Smooth muscle cell of the brain vasculature (primary cell): ENCODE data around the gene BBS2.
"Not testable (repeated sequence)": the region's sequence is repeated elsewhere in the genome, so short reads cannot be mapped to it uniquely, and the experiment has no call there.

Experiments
- DNase-seq: peaks from one replicate; pipeline ENCODE4 v3.0.0-alpha.2; 2012; ENCODE audit warnings: low read depth, low spot score

Gene BBS2

DNA sequence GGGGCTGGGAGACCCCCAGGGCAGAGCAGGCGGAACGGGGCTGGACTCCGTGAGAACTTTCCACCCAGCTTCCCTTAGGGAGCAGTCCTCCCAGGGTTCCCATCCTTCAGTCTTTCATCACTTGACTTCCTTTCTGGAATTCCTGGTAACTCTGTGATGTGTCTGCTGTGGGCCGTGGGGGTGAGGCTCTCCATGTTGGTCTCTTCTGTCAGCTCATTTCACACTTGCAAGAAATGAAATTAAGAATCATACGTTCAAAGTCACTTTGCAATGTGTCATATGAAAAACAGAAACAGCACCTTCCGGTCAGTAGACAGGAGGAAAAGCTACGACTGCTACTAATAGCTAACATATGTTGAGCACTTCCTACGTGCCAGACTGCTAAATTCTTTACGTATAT, 5.4 kb upstream of the BBS2 start:
- no peak for DNase-seq

DNA sequence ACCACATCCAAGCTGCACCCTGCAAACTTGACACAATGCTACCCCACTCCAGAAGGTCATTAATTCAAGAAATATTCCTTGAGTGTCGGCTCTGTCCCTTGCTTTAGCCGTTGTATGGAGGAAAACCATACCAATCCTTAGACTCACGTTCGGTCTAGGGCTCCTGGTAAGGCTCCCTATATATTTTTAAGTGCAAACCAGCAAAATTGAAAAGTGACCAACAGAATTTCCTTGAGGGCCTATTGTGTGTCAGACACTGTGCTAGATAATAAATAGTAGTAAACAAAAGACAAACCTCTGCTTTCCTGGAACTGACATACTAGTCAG, 390 bp upstream of the BBS2 start:
- DNase-seq: no peak

DNA sequence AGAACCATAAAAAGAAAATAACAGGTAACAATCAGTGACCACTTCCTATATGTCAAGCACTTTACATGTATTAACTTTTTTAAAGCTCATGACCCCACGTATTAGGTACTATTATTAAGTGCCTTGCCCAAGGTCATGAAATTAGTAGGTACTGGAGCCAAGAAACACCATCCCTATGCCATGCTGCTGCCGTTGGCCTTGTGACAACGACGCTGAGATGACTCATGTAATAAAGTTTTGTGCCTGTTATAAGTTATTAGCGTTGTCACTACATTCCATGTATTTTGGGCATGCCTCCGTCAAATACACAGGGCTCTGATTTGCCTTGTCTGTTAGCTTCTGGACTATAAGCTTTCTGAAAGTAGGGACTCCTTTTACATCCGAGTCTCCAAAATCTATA, 1.4 kb downstream of the BBS2 start:
- DNase-seq: no peak

DNA sequence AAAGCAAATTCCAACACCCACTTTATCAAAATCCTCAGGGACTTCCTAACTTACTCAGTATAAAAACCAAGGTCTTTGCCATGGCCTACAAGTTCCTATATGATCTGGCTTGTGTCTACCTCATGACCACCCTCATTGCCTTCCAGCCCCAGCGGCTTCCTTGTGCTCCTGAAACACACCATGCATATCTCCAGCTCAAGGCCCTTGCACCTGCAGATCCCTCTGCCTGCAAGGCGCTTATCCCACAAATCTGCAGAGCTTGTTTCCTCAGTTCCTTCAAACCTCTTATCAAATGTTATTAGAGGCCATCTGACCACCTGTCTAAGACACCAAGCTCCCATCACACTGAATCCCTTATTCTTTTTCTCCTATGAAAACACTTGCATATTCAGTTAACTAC, 2.6 kb downstream of the BBS2 start:
- DNase-seq: no peak

DNA sequence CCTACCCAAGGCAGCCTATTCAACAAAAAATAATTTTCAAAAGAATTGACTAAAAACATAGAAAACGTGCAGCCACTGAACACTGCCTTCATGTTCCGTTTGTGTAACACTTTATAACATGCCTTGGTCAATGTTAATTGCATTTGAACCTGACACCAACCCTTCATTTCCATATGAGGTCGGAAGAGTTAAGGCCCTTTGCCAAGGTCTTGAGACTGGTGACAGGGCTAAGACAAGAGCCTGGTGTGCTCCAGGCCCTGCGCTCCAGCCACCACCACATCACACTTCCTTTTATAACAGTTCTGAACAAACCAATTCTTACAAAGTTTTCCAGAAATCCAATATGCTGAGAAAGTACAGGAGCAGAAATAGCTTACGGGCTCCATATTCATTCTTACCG, 4.2 kb downstream of the BBS2 start:
- DNase-seq: no peak

DNA sequence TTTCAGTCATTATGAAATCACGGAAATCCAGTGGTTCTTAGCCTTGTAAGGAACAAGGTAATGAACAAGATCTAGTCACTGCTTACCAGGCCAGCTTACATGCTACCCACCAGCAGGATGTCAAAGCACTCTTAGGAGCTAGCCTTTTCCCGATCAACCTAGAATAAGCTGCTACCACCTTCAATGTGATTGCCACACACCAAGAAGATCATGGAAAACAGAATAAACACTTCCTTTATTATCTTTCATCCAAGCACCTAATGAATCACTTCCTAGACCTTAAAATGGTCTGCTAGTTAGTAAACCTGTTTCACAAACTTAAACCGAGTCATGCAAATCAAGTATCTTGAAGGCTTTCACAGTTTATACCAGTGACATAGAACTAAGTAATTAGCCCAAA, 5.0 kb downstream of the BBS2 start:
- DNase-seq: no peak

DNA sequence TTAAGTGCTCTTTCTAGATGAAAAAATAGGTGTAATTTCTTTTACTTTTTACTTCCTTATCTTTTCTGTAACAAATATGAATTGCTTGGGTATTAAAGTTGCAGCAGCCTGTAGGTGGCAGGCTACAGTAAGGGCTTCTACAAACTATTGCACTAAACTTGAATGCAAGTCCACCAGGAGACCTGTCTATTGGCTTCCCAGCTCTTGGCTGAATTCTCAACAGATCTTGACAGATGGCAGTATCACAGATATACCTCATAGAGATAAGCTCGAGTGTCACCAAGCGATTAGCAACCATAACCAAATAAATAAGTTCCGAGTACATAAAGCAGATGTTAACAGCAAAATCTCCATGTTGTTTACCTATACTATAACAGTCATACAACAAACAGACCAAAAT, 5.9 kb downstream of the BBS2 start:
- DNase-seq: peak; percentile 39

DNA sequence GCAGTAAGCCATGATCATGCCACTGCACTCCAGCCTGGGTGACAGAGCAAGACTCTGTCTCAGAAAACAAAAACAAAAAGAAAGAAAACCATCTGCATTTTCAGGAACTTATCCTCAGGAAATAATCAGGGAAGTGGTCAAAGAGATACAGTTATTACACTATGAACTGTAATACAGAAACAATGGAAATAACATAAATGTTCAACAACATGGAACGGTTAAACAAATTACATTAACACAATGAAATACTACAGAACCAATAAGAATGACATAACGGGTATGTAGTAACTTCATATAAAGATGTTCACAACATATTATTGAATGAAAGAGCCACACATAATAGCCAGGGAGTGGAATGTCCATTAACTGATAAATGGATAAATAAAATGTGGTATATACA, 6.7 kb downstream of the BBS2 start:
- no peak for DNase-seq

DNA sequence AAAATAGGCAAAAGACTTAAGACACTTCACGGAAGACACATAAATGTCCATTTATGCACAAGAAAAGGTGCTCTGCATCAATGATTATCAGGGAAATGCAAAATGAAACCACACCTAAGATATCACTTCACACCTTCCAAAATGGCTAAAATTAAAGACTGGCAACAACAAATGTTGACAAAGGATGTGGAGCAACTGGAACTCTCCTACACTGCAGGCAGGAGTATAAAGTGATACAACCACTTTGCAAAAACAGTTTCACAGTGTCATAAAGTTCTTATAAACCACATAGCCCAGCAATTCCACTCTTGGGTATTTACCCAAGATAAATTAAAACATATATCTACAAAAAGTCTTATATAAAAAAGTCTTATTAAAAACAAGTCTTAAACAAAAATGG, 7.8 kb downstream of the BBS2 start:
- DNase-seq: no peak

DNA sequence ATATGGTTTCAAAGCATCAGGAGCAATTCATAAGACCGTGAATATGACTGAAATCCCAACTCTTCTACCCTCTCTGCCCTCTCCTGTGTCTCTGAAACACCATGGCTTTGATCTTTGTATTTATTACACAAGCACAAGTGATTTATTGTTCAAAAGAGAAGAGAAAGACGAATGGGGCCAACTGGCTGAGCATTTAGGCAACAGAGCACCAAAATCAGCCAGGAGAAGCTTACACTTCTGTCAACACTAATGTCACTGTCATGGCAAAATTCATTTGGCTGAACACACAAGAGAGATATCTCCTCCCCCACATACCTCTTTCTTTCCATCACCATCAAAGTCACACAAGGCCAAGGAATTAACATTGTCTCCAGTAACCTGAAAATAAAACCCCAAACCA, 9.3 kb downstream of the BBS2 start:
- DNase-seq: no peak

DNA sequence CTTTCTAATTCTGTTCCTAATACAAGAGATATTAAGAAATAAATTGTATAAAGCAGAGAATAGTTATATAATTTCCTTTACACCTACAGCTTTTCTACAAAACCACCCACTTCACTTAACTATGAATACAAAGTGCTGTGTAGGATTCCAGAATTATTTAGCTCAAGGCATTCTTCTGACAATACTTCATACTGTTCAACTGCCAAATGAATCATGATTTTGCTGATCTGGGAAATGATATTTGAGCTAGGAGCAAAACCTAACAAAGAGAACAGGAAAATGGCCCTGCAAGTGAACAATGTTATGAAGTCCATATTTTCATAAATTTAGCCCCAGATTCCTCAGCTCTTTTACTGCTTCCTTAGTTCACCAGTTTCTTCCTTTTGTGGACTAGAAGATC, 12.9 kb downstream of the BBS2 start:
- DNase-seq: no peak

DNA sequence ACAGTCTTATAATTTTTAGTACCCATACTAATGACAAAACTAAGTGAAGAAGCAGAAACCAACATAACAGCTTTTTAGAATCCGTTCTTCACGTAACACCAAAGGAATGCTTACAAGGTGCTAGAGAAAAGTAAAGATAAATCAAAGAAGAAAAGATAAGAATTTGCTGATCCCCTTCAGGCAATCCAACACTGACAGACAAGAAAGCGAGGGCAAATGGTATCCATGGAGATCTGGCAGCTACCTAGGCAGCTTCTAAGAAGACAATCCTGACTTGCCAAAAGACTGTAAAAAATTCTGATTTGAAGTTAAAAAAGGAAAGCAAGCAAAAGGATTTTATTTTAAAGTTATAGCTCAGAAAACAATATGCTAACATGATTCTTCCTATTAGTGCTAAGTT, 14.6 kb downstream of the BBS2 start:
- DNase-seq: no peak

DNA sequence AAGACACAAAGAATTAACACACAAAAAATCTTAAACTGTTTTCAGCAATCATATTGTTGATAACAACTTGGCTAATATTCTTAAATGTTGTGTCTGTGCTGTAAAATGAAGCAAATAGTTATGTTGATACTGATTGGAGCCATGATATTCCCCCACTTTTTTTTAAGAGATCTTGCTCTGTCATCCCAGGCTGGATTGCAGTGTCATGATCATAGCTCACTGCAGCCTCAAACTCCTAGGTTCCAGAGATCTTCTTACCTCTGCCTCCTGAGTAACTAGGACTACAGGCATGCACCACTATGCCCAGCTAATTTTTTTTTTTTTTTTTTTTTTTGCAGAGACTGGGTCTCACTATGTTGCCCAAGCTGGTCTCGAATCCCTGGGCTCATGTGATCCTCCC, 26.0 kb downstream of the BBS2 start:
- no peak for DNase-seq

DNA sequence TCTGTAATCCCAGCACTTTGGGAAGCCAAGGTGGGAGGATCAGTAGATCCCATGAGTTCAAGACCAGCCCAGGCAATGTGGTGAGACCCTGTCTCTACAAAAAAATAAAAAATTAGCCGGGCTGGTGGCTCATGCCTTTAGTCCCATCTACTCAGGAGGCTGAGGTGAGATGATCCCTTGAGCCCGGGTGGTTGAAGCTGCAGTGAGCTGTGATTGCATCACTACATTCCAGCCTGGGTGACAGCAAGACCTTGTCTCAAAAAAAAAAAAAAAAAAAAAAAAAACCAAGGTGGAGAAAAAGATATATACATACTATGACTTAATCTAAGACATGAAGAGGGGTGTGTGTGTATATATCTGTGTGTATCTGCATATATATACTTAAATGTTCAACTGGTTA, 26.7 kb downstream of the BBS2 start:
- no peak for DNase-seq

DNA sequence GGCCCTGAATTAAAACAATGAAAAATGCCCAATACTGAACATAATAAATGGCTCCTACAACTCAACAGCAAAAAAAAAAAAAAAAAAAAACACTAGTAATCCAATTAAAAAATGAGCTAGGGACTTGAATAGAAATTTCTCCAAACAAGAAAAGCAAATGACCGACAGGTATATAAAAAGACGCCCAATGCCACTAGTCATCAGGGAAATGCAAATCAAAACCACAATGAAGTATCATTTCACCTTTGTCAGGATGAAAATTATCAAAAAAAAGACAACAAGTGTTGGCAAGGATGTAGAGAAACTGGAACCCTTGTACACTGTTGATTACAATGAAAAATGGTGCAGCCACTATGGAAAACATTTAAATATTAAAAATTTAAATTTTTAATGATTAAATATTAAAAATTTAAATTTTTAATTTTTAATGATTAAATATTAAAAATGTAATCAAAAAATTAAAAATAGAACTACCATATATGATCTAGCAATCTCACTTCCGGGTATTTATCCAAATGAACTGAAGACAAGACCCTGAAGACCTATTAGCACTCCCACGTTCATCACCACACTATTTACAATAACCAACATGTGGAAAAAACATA, 28.1 kb downstream of the BBS2 start:
- no peak for DNase-seq

DNA sequence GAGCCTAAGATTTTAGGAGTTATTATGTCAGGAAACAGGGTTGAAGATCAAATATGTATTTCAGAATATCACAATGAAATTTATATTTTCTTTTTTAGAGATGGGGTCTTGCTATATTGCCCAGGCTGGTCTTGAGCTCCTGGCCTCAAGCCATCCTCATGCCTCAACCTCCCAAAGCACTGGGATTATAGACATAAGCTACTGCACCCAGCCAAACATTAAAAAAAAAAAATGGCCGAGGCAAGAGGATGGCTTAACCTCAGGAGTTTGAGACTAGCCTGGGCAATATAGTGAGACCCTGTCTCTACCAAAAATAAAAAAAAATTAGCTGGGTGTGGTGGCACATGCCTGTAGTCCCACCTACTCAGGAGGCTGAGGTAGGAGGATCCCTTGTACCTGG, 31.0 kb downstream of the BBS2 start:
- DNase-seq: not testable (repeated sequence)

DNA sequence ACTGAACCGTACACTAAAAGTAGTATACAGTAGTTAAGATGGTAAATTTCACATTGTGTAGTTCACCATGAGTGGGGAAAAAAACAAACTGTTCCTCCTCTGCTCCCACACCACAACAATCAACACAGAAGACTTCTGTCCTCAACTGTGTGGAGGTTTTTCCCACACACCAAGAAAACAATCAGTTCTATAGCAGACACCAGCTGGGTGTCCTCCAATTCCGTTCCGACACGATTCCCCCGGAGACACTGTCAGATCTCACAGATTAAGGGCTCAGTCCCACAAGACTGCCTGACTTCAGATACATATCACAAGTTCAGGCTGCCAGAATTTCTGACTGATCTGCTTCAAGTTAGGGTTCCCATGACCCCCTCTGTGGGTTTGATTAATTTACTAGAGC, 31.8 kb downstream of the BBS2 start:
- no peak for DNase-seq

DNA sequence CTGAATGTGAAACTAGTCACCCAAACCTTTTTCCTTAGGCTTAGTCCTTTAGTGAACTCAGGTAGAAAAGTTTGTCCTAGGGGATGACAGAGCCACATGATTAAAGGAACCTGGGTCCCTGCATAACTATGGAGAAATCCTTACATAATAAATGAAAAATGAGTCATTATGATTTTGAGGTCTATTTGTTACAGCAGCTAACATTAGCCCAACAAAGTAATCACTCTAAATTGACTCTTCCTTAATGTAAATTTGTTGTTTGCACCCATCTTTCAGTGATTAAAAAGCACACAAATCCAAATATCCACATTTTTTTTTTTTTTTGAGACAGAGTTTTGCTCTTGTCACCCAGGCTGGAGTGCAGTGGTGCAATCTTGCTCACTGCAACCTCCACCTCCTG, 36.4 kb downstream of the BBS2 start:
- DNase-seq: no peak

DNA sequence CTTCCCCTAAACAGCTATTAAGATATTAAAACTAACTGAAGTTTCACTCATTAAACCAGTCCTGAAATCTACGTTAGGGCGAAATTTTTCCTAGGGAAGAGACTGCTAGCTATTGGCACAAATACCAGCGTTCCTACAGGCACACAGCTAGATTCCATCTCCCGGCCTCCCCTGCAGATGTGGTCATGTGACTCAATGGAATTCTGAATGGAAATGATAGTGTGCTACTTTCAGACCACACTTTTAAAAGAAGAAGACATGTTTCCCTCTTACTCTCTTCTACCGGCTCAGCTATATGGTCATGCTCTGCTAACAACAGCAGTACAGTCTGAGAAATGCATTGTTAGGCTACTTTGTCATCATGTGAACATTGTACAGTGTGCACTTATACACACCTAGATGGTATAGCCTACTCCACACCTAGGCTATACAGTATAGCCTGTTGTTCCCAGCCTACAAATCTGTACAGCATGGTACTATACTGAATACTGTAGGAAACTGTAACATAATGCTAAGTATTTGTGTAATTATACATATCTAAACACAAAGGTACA, 37.1 kb downstream of the BBS2 start:
- DNase-seq: no peak

DNA sequence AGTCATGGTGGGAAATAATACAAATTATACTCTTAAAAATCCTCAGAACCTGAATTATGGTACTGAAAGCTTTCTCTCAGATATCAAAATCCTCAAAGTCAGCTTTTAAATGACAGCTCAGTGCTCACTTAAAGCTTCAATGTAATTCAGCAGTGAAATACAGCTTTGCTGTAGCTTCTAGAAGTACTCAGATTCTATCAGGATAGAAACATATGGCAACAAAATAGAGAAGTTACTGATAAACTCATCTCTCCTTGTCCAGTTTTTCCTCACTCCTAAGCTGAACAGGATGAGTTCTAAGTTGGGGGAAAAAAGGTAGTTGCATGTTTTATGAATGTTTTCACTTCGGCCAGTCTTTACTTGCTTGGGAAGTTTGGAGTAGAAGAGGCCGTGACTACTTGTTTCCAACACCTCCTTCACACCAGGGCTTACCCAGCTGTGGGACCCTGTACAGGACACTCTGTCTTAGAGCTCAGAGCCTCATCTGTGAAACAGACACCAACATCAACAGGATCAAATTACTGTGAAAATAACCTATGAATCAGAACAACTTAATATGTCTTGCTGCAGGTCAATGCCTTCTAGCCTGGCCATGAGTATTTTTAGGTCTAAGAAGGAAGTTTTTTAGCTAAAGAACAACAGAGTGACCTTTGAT, 38.2 kb downstream of the BBS2 start:
- DNase-seq: peak; percentile 18

DNA sequence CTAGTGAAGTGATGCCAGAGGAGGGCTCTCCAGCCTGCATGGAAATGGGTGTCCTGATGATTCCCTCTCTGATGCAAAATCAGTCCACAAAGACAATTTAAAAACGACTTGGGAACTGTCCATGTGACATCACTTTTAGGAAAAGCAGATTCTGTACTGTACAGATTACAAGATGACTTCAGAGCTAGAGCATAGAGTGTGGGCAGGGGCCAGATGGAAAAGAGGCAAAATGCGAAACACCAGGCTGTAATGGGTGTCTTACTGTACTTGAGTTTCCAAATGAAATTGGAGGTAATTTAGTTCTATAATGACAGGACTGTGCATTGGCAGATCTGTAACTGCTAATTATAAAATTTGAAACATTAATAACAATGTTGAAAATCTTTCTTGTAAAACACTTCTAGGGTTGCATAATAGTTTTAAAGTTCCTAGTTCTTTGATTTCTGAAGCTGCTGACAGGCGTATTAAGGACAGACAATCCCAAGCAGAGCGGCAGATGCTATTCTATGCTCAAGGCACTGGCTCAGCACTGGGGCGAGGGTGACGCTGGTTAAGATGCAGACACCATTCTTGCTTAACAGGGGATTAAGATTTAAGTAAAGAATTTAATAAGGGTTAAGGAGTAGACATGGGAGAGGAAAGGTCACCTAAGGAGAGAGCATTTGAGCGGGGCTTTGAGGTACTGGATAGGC, 38.9 kb downstream of the BBS2 start:
- DNase-seq: no peak

DNA sequence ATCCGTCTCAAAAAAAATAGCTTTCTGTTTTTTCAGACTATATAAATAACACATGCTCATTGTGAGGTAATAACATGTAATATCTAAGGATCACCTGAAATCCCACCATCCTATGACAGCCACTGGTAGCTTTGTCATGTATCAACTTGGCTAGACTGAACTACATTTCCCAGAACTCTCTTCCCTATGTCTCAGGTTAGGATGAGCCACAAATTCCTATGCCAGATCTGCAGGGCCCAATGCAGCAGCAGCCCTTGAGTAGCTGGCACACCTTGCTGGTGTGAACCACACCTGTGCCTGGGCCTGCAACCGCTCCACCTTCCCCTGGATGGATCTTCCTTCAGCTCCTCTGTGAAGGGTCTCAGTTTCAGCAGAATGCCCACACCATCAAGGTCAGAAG, 40.4 kb downstream of the BBS2 start:
- DNase-seq: no peak
